CD1c-positive myeloid dendritic cell (primary cell): ENCODE data around the gene ITPR1.
"Not testable (repeated sequence)": the region's sequence is repeated elsewhere in the genome, so short reads cannot be mapped to it uniquely, and the experiment has no call there.

Source experiments
- DNase-seq: peaks from one replicate; pipeline ENCODE4 v3.0.0-alpha.2; 2016; ENCODE audit errors: extremely low spot score

Gene ITPR1

DNA sequence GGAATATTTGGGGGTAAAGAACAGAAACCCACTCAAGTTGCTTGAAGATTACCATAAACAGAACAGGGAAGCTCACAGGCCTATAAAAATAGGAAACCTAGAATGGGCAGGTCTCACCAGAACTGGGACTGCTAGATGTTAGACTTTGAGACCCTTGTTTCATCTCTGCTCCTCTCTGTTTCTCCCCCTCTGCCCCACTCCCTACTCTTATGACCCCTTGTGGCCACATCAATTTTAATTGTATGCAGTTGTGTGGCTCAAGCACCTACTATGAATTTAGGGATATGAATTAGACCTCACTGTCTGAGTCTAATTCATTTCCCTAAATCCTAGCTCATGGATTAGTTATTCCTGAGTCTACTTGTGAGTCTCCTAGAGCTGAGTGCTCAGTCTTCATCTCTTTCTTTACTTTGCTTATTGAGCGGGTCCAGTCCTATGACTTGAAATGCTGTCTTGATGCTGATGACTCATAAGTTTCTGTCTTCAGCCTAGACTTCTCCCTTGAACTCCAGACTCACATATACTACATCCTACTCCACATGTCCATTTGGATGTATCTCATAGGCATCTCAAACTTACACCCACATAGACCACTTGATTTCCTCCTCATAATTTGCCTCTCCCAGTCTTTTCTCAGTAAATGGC lies 78.7 kb downstream of the ITPR1 start:
- peak; percentile 14 for DNase-seq

DNA sequence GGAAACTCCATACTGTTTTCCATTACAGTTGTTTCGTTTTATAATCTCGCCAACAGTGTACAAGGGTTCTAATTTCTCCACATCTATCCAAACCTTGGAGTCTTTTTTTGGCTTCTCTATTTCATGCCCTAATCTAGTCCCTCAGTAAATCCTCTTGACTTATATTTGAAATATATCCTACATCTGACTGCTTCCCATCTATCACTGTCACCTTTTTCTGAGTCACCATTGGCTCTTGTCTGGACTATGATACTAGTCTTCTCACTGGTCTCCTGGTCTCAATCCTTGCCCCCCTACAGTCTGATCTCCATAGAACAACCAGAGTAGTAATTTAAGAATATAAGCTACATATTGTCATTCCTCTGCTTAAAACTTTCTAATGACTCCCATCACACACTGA lies 80.0 kb downstream of the ITPR1 start:
- DNase-seq, result no peak

DNA sequence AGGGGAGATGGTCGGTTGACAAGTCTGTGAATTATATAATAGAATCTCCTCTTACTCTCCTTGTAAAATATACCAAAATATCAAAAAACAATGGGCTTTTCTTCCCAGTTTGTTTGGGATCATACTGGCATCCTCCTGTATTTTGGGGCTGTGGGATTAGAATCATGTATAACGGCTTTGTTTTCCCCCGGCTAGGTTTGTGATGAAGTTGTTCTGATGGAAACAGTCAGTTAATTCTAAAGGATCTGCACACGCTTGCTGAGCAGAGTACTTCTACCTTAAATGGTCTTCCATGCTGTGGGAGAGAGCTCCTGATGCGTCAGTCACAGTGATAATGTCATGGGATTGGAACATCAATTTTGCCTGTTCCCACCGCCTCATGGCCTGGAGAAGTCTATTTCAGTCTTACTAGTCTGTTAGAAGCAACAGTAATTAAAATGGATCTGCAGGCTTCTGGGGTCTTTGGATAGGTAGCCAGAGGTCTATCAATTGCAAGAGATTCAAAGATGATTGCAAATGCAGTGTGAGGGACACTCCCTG lies 81.3 kb downstream of the ITPR1 start:
- no peak for DNase-seq

DNA sequence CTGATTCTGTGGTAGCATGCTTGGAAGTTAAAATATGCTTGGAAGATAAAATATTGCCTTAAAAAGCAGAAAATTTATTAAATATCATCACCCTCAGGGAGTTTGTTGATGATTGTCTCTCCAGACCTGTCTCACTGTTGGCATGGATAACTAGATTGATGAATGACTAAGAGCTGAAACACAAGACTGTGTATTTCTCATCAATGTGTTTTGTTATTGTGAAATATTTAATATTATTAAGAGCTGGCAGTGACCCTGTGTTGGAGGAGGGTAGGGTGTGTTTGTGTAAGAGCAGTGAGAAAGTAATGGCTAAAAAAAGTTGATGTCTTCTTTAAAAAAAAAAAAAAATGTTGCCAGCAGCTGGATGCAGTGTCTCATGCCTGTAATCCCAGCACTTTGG lies 82.2 kb downstream of the ITPR1 start:
- no peak for DNase-seq

DNA sequence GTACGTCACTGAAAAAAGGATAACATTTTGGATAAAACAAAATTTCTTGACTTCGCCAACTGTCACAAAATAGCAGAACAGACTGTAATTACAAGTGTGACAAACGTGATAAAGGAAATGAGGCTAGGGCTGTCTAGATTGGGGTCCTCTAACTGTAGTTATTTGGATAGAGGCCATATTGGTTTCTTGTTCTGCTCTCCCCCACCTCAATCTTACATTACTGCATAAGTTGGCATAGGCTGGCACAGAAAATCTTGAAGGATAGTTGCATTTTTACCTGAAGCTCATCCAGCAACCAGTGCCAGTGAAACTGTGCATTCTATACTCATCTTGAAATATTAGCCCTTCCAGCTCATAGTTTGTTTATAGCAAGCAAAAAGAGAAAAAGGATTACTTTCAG lies 84.6 kb downstream of the ITPR1 start:
- no peak for DNase-seq

DNA sequence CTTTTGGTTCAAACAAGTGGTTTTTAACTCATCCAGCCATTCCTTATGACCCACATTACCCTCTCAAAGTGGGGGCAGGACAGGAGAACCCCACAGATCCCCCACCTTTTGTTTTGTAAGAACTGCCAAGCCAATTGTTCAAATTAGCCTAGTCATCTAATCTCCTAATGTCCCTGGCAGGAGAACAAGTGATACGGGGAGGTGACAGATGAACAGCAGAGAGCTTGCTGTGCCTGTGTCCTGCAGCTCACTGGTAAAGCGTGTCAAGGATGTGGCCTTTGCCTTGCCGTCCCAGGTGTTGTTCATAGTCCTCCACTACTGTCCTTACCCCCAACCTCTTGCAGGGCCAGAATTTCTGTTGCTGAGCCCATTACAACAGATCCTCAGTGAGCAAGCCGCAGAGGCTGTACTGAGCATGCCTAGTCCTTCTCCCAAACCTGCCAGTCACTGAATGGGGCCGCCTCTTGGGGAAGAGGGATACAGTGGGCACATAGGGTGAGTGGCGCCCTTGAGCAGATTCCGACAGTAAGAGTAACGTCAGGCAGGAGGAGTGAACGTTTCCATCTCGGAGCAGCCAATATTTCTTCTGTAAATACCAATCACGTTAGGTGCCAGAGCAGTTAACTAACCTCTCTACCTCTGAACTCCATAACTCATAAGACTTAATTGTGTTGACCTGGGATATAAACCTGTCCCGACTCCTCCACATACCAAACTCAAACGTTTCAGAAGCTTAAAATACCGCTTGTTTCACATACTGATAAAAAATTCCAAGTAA lies 87.4 kb downstream of the ITPR1 start:
- no peak for DNase-seq

DNA sequence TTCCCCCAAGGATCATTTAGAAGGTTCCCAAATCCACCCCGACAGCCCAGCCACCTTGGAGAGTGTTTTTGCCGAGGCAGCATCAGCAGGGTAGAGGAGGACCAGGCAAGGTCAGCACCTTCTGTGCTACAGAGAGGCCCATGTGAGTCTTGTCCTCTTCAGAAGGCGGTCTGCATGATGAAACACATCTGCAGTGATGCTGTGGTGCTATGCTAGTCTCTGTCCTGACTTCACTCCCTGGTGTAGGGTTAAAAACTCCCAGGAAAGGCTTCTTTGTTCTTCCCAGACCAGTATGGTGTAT lies 87.9 kb downstream of the ITPR1 start:
- DNase-seq, result no peak

DNA sequence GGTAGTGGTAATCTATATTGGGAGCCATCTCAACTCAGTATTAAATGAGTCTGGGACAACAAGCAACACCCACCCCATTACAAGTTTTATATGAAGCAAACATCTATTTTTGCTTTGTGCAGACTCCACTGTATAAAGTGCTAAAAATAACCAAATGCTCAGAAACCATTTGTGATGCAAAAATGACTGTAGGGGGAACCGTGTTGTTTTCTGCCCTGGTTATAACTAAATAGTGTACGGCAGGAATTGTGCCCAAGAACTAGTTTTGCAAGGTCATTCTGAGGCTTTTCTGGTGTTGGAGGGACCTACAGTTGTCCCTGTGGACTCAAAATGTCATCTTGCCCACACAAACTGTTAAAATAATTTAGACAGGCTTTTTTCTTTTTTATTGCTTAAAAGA lies 88.3 kb downstream of the ITPR1 start:
- no peak for DNase-seq

DNA sequence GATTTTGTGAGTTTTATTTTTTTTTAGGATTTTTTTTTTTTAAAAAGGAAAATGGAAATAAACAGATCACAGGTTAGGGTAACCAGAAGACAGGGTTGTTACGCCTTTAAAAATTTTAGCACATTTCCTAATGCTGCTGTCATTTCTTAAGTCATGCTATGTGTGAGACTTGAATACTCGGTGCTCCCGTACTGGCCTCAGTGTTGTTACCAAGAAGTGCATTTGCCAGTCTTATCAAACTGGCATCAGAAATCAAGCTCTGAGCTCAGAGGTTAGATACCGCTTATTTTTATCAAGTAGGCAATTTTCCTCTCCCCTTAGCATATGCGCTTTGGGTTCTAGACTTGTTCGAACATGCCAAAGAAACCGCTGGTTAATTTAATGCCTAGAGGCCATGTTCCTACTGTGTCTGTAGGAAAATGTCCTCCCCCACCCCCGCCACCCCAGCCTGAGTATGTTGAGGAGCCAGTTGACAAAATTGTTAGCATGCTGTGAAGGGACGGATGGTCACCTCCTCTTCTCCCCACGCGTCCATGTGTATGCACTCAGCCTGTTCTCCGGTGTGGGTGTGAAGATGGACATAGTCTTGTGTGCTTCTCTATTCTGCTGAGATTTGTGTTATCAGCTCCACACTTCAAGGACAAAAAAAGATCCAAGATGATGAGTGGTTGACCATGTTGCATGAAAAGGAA lies 88.9 kb downstream of the ITPR1 start:
- DNase-seq, result peak; percentile 23

DNA sequence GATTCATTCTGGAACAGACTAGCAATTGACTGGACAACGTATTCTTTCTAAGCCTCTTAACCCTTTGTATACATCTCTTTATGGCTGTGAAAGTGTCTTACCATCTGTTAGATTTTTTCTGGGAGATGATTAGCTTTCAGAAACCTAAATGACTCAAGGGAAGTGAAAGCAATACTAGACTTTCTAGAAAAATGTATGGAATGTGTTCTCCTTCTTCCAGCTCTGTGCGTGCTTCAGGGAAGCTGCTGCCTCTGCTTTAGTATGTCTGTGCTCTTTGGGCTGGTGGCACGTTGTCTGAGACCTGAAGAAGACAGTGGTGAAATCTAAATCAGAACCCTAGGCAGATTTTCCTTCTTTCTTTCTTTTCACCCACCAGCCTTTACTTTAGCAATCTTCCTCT lies 89.5 kb downstream of the ITPR1 start:
- no peak for DNase-seq

DNA sequence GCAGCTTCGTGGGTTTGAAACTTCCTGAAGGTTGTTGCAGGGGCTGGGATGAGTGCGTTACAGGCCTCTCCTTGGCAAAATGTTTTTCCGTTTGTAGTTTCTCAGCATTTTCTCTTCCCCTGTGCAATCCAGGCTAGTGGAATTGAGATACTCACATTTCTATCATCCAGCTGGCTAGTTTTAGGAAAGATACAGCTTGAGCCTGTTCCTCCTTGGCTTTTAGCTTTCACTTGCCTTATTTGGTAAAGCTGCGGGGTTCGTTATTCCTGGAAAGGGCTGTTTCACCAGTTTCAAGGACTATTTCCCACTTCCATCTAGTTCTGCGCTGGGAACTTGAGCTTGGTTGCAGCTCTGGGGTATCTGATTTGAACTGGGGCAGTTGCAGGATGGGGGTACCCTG lies 90.3 kb downstream of the ITPR1 start:
- DNase-seq, result no peak

DNA sequence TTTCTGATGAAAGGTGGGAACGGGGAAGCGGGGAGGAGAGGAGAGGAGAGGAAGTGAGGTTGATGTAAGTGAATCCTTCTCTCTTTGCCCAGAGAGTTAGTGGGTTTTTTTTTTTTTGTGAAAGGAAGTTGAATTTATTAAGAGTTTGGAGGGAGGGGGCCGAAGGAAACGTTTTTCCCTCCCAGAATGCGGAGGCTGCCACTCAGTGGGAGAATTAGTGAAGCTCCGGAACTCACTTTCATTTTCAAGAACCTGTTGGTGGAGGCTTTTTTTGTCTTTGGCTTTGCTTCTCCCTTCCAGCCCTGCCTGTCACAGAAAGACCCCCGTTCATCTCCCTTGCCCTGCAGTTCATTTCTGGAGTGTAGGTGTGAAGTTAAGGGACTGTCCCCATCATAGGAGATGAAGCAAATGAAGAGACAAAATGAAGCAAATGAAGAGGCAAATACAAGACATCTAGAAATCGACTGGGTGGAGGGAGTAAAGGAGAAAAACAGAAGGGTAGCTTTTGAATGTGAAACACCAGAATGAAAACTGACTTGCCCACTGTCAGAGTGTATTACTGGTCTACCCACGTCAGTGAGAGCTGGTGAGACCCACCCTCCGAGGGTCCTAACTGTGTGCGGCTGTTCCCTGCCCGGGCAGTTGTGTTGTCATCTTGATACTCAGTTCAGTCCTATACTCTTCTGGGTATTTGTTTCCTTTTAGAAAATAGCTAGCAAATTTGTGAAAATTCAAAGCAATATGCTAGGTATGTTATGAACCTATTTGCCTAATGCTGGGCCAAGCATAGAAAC lies 91.5 kb downstream of the ITPR1 start:
- peak; percentile 44 for DNase-seq

DNA sequence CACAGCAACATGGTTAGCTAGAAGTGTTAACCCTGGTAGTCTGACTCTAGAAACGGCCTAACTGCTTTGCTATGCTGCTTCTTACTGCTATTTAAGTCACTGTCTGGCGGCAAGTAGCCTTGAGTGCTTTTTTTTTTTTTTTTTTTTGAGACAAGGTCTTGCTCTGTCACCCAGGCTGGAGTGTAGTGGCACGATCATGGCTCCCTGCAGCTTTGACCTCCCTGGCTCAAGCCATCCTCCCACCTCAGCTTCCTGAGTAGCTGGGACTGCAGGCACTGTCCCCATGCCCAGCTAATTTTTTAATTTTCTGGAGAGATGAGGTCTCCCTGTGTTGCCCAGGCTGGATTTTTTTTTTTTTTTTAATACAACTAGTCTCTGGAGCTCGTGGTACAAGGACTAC lies 93.2 kb downstream of the ITPR1 start:
- DNase-seq, result no peak

DNA sequence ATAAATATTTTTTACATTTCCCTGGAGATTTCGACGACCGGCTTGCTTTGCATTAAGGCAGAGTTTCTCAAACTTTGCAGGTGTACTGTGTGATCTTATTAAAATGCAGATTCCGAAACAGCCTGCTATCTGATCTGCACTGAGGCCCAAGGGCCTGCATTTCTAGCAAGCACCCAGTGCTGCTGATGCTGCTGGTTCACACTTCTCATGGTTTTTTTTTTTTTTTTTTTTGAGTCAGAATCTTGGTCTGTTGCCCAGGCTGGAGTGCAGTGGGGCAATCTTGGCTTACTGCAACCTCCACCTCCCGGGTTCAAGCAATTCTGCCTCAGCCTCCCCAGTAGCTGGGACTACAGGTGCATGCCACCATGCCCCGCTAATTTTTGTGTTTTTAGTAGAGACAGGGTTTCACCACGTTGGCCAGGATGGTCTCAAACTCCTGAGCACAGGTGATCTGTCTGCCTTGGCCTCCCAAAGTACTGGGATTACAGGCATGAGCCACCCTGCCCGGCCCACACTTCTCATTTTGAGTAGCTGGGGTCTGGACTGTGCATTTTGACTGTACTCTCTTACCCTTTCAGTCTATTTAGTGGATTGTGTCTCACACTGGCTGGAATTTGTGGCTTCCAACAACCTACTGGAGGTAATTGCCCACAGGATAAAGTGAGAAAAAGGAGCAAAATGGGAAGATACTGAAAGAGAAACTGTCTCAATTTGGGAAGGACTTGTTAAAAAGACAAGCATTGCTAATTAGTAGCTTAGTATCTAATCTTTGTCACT lies 94.1 kb downstream of the ITPR1 start:
- DNase-seq, result no peak

DNA sequence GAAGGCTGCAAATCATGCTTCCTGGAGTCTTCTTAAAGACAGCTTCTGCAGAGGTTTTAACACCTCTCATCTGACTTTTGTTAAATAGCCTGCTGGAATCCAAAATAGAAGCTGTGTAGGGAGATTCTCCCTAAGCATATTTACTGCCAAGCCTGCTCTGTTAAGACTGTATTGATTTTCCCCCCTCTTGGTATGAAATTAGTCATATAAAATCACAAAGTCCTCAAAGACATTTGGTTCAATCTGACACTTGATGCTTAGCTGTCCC lies 94.6 kb downstream of the ITPR1 start:
- DNase-seq, result no peak

DNA sequence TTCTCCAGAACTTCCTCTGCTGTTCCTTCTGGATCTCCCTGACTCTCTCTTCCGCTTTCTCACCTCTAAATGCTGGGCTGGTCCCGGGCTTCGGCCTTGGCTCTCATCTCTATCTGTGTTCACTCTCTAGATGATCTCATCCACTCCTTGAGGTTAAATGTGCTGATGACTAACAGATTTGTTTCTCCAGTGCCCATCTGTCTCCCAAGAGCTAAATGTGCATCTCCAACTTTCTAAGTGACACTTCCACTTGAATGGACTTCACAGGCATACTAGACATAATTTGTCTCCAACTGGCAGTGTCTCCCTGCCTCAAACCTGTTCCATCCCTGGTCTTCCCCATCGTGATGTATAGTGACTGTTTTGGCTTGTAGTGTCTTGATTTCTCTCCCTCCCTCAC lies 95.3 kb downstream of the ITPR1 start:
- DNase-seq, result peak; percentile 13

DNA sequence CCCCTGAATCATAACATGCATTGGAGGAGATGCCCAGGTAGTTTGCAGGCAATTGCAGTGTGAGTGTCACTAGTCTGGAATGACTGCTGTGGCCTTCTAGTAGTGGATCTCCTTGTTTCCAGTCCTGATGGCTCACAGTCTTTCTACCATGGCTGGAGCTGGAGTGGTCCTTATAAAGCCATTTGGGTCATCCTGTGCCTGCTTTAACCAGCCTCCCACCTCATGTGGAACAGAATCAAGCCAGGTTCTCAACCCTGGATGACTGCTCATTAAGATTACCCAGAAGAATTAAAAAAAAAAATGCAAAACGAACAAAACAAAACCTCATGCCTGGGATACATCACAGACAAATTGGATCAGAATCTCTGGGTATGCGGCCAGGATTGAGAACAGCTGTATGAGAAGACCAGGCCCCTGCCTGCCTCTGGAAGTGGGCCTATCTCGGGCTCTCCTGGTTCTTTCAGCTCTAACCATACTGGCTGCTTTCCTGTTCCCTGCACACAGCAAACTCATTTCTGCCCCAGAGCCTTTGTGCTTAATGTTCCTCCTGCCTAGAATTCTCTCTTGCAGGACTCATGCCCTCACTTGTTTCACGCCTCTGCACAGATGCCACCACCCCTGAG lies 96.4 kb downstream of the ITPR1 start:
- no peak for DNase-seq

DNA sequence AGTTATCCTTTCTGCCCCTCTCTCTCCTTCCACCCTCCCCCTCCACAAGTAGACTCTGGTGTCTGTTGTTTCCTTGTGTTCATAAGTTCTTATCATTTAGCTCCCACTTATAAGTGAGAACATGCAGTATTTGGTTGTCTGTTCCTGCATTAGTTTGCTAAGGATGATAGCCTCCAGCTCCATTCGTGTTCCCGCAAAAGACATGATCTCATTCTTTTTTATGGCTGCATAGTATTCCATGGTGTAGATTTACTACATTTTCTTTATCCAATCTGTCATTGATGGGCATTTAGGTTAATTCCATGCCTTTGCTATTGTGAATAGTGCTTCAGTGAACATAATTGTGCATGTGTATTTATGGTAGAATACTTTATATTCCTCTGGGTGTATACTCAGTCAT lies 97.7 kb downstream of the ITPR1 start:
- DNase-seq, result not testable (repeated sequence)

DNA sequence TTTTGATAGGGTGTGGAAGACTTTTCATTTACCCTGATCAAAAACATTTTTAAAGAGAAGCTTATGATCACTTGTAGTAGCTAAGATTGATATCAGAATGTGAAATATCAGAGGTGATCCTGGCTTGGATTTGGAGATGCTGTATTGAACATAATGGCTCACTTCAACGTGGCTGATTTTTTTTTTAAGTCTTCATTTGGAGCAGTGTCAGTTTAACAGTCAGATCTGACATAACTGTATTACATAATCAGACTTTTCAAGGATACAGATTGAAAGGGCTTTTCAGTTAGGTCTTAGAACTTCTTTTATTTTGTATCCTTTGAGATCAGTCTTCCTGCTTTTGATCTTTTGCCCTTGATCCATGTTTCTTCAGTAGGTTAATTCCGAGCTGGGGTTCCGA lies 98.5 kb downstream of the ITPR1 start:
- no peak for DNase-seq

DNA sequence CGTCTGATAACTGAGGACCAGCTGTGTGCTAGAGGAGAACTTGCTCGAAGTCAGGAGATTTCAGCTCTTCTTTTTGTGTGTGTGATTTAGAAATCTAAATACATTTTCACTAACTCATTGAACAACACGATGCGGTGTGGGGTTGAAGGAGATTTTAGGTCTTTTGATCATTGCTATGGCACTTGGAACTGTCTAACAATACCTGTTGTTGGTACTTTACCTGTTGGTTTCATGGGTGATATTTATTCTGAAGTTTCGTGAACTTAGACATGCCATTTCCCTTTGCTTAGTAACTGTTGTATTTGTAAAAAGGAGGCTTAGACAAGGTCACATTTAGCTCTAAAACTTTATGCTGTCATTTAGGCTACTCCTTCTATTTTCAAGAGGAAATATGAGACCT lies 99.9 kb downstream of the ITPR1 start:
- no peak for DNase-seq

DNA sequence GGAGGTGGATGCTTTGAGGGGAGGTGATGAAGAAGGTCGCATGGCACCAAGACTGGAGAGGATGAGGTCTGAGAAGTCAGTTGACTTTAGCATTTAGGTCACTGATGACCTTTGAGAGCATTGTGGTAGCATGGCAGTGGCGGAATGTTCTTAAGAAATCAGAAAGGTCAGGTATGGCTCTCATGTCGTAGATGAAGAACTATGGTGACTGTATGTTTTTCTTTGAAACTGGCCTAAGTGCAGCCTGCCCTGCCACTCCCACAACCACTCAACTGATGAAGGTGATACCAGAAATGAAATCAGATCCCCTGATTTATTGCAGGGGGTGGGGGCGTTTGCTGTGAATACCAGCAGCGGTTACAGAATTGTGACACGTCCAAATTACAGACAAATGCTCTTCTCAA lies 102.6 kb downstream of the ITPR1 start:
- no peak for DNase-seq
